ENCODE data around the gene NAA50. TPM values are rescaled to one million over a fixed set of nuclear protein-coding genes. Genes with fewer than 3 reads are reported as not detected.

NAA50 gene
- total and polyA plus RNA-seq, 2 of the 13 experiments (the other 11 are each of a cell fraction or from before 2014, with no cell fraction given): 30.2 to 233 TPM

DNA sequence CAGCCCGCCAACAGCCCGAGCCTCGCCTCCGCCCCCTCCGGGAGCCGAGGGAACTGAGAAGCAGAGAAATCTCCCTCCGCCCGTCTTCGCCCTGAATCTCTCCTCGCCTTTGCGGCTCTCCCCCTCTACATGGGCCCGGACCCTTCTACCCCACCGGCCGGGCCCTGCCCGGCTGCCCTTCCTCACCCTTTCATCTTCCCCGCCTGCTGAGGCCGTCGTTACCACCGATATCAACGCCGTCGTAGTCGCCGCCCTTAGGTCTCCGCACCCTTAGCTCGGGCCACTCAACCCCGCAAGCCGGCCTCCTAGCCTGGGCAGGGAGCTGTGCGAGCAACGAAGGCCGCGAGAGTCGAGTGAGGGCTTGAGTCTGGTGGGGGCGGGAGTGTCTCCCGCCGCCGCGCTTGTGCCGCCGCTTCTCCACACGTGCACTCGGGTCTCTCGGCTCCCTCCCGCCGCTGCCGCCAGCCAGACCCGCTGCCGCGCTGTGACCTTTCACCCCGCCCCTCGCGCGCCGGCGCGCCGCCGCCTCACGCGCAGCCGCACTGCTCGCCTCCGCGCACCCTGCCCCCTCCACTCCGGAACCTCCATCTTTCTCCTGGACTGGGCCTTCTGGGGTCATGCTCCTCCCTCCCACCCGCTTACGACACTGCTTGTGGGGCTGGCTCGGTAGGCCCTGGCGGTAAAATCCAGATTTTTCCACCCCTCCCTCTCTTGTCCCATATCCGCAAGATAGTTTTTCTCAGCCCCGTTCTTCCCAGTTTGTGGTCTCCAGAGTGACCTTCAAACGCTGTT lies at the start of gene NAA50 (continued):
- TF ChIP-seq ZNF75D (CRISPR knock-in tag; IDR thresholded peaks at IDR 0.05; ENCODE audit: borderline replicate concordance): peak; percentile 89; the same call in 1 of the 2 replicates
- TF ChIP-seq, protein P1, sequence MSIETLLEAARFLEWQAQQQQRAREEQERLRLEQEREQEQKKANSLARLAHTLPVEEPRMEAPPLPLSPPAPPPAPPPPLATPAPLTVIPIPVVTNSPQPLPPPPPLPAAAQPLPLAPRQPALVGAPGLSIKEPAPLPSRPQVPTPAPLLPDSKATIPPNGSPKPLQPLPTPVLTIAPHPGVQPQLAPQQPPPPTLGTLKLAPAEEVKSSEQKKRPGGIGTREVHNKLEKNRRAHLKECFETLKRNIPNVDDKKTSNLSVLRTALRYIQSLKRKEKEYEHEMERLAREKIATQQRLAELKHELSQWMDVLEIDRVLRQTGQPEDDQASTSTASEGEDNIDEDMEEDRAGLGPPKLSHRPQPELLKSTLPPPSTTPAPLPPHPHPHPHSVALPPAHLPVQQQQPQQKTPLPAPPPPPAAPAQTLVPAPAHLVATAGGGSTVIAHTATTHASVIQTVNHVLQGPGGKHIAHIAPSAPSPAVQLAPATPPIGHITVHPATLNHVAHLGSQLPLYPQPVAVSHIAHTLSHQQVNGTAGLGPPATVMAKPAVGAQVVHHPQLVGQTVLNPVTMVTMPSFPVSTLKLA (IDR thresholded peaks at IDR 0.05): 0 out of 2 replicates have a peak, but pooled peaks have one; percentile 7
- TF ChIP-seq, protein P2, sequence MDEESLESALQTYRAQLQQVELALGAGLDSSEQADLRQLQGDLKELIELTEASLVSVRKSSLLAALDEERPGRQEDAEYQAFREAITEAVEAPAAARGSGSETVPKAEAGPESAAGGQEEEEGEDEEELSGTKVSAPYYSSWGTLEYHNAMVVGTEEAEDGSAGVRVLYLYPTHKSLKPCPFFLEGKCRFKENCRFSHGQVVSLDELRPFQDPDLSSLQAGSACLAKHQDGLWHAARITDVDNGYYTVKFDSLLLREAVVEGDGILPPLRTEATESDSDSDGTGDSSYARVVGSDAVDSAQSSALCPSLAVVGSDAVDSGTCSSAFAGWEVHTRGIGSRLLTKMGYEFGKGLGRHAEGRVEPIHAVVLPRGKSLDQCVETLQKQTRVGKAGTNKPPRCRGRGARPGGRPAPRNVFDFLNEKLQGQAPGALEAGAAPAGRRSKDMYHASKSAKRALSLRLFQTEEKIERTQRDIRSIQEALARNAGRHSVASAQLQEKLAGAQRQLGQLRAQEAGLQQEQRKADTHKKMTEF (CRISPR knock-in tag; IDR thresholded peaks at IDR 0.05): peak; percentile 16; the same call in 1 of the 2 replicates
- TF ChIP-seq CEBPB (IDR thresholded peaks at IDR 0.05; ENCODE audit: borderline replicate concordance, low read depth, low read length): peak; percentile 69; the same call in 1 of the 2 replicates
- no peak for TF ChIP-seq SIN3B (IDR thresholded peaks at IDR 0.05; ENCODE audit: low read length)
- no peak for TF ChIP-seq ZEB1 (IDR thresholded peaks at IDR 0.05; ENCODE audit: insufficient replicate concordance, low read depth)
- TF ChIP-seq SRSF9 (IDR thresholded peaks at IDR 0.05; ENCODE audit: borderline replicate concordance, insufficient read depth, low read depth, low read length, poor library complexity, severe bottlenecking): no peak
- TF ChIP-seq MED13 (CRISPR knock-in tag; IDR thresholded peaks at IDR 0.05): 0 out of 2 replicates have a peak, but pooled peaks have one; percentile 29
- TF ChIP-seq, protein P3, sequence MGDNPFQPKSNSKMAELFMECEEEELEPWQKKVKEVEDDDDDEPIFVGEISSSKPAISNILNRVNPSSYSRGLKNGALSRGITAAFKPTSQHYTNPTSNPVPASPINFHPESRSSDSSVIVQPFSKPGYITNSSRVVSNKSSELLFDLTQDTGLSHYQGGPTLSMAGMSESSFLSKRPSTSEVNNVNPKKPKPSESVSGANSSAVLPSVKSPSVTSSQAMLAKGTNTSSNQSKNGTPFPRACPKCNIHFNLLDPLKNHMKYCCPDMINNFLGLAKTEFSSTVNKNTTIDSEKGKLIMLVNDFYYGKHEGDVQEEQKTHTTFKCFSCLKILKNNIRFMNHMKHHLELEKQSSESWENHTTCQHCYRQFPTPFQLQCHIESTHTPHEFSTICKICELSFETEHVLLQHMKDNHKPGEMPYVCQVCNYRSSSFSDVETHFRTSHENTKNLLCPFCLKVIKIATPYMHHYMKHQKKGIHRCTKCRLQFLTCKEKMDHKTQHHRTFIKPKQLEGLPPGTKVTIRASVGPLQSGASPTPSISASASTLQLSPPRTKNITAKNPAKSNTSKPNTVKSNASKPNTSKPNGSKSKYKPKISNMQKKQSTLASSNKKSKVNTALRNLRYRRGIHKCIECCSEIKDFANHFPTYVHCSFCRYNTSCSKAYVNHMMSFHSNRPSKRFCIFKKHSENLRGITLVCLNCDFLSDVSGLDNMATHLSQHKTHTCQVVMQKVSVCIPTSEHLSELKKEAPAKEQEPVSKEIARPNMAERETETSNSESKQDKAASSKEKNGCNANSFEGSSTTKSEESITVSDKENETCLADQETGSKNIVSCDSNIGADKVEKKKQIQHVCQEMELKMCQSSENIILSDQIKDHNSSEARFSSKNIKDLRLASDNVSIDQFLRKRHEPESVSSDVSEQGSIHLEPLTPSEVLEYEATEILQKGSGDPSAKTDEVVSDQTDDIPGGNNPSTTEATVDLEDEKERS (CRISPR knock-in tag; IDR thresholded peaks at IDR 0.05): no peak
- TF ChIP-seq ZNF468 (CRISPR knock-in tag; IDR thresholded peaks at IDR 0.05): 0 out of 2 replicates have a peak, but pooled peaks have one; percentile 38
- TF ChIP-seq POLR2AphosphoS5 (IDR thresholded peaks at IDR 0.05; ENCODE audit: low read depth, low read length): peak; percentile 74
- TF ChIP-seq, protein P4, sequence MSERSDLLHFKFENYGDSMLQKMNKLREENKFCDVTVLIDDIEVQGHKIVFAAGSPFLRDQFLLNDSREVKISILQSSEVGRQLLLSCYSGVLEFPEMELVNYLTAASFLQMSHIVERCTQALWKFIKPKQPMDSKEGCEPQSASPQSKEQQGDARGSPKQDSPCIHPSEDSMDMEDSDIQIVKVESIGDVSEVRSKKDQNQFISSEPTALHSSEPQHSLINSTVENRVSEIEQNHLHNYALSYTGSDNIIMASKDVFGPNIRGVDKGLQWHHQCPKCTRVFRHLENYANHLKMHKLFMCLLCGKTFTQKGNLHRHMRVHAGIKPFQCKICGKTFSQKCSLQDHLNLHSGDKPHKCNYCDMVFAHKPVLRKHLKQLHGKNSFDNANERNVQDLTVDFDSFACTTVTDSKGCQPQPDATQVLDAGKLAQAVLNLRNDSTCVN (CRISPR knock-in tag; IDR thresholded peaks at IDR 0.05; ENCODE audit: borderline replicate concordance): no peak
- peak; percentile 60; the same call in 1 of the 2 replicates for TF ChIP-seq ZNF780A (CRISPR knock-in tag; IDR thresholded peaks at IDR 0.05)
- TF ChIP-seq, protein P5, sequence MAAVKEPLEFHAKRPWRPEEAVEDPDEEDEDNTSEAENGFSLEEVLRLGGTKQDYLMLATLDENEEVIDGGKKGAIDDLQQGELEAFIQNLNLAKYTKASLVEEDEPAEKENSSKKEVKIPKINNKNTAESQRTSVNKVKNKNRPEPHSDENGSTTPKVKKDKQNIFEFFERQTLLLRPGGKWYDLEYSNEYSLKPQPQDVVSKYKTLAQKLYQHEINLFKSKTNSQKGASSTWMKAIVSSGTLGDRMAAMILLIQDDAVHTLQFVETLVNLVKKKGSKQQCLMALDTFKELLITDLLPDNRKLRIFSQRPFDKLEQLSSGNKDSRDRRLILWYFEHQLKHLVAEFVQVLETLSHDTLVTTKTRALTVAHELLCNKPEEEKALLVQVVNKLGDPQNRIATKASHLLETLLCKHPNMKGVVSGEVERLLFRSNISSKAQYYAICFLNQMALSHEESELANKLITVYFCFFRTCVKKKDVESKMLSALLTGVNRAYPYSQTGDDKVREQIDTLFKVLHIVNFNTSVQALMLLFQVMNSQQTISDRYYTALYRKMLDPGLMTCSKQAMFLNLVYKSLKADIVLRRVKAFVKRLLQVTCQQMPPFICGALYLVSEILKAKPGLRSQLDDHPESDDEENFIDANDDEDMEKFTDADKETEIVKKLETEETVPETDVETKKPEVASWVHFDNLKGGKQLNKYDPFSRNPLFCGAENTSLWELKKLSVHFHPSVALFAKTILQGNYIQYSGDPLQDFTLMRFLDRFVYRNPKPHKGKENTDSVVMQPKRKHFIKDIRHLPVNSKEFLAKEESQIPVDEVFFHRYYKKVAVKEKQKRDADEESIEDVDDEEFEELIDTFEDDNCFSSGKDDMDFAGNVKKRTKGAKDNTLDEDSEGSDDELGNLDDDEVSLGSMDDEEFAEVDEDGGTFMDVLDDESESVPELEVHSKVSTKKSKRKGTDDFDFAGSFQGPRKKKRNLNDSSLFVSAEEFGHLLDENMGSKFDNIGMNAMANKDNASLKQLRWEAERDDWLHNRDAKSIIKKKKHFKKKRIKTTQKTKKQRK (IDR thresholded peaks at IDR 0.05; ENCODE audit: low read length): no peak

Measured in HepG2 (cell line).